HepG2 (cell line): ENCODE measurements around the gene SPRED2. TPM values are rescaled to one million over a fixed set of nuclear protein-coding genes. Genes with fewer than 3 reads are reported as not detected.

Experiments used
- ATF7-NPFF ChIP-seq: sonication (generic); formaldehyde crosslinking; IDR thresholded peaks from 2 replicates; pipeline ENCODE4 v1.8.1; 2023; ENCODE audit warnings: mild to moderate bottlenecking, low read depth, missing genetic modification reagents, moderate library complexity
- BATF2 ChIP-seq: sonication (generic); formaldehyde crosslinking; IDR thresholded peaks from 2 replicates; pipeline ENCODE4 v1.8.0; 2022; ENCODE audit warnings: mild to moderate bottlenecking, missing genetic modification reagents, moderate library complexity
- CAMTA2 ChIP-seq: sonication (generic); formaldehyde crosslinking; IDR thresholded peaks from 2 replicates; pipeline ENCODE4 v1.4.0; 2020; ENCODE audit warnings: mild to moderate bottlenecking, missing genetic modification reagents, borderline replicate concordance
- CENPX ChIP-seq: sonication (generic); formaldehyde crosslinking; IDR thresholded peaks from 2 replicates; pipeline ENCODE4 v1.9.0; 2021; ENCODE audit warnings: mild to moderate bottlenecking, missing genetic modification reagents, moderate library complexity
- ERF ChIP-seq: IDR thresholded peaks from 2 replicates; pipeline ENCODE4 v1.6.1; 2018; ENCODE audit warnings: missing biosample characterization, missing genetic modification reagents
- MBNL3 ChIP-seq: fragments of 250-450 bp; sonication (Bioruptor Pico); conservative IDR thresholded peaks from 2 replicates; pipeline ENCODE4 v1.8.0; 2022; ENCODE audit warnings: mild to moderate bottlenecking, inconsistent platforms
- REL ChIP-seq: sonication (generic); formaldehyde crosslinking; conservative IDR thresholded peaks from 2 replicates; pipeline ENCODE4 v1.8.0; 2022; ENCODE audit warnings: mild to moderate bottlenecking, missing genetic modification reagents, moderate library complexity
- SMARCE1 ChIP-seq: fragments of 450-650 bp; IDR thresholded peaks from 2 replicates; pipeline ENCODE4 v1.6.1; 2017; ENCODE audit warnings: borderline replicate concordance
- SNAI1 ChIP-seq: sonication (generic); formaldehyde crosslinking; IDR thresholded peaks from 2 replicates; pipeline ENCODE4 v1.5.0; 2020; ENCODE audit warnings: mild to moderate bottlenecking, missing genetic modification reagents, borderline replicate concordance
- STAG1 ChIP-seq: sonication (generic); formaldehyde crosslinking; IDR thresholded peaks from 2 replicates; pipeline ENCODE4 v1.4.0; 2020; ENCODE audit warnings: missing genetic modification reagents
- TBP ChIP-seq: sonication (generic); formaldehyde crosslinking; IDR thresholded peaks from 2 replicates; pipeline ENCODE4 v1.5.0; 2020; ENCODE audit warnings: missing genetic modification reagents
- TBX2 ChIP-seq: sonication (generic); formaldehyde crosslinking; IDR thresholded peaks from 2 replicates; pipeline ENCODE4 v1.5.0; 2020; ENCODE audit warnings: missing genetic modification reagents, mild to moderate bottlenecking, borderline replicate concordance
- U2AF1 ChIP-seq: fragments of 200-400 bp; formaldehyde crosslinking; optimal IDR thresholded peaks from 2 replicates; pipeline ENCODE3; 2017; ENCODE audit warnings: mild to moderate bottlenecking, low read depth, low read length
- ZEB1 ChIP-seq: IDR thresholded peaks from 2 replicates; pipeline ENCODE4 v1.6.1; 2012; ENCODE audit warnings: mild to moderate bottlenecking, low read depth, inconsistent platforms; ENCODE audit not compliant: insufficient replicate concordance
- ZFP82 ChIP-seq: sonication (generic); formaldehyde crosslinking; IDR thresholded peaks from 2 replicates; pipeline ENCODE4 v1.5.1; 2020; ENCODE audit warnings: mild to moderate bottlenecking, missing genetic modification reagents, borderline replicate concordance
- ZNF275 ChIP-seq: sonication (generic); formaldehyde crosslinking; IDR thresholded peaks from 2 replicates; pipeline ENCODE4 v1.8.0; 2022; ENCODE audit warnings: missing genetic modification reagents, mild to moderate bottlenecking, inconsistent platforms, borderline replicate concordance
- ZNF282 ChIP-seq: fragments of 450-650 bp; IDR thresholded peaks from 2 replicates; pipeline ENCODE4 v1.6.1; 2018; ENCODE audit not compliant: partially characterized antibody
- ZNF383 ChIP-seq: sonication (generic); formaldehyde crosslinking; IDR thresholded peaks from 2 replicates; pipeline ENCODE4 v1.4.0; 2020; ENCODE audit warnings: missing genetic modification reagents, mild to moderate bottlenecking, borderline replicate concordance
- ZNF430 ChIP-seq: sonication (generic); formaldehyde crosslinking; IDR thresholded peaks from 2 replicates; pipeline ENCODE4 v1.9.0; 2021; ENCODE audit warnings: mild to moderate bottlenecking, missing genetic modification reagents
- ZNF589 ChIP-seq: sonication (generic); formaldehyde crosslinking; conservative IDR thresholded peaks from 2 replicates; pipeline ENCODE4 v1.8.0; 2022; ENCODE audit warnings: mild to moderate bottlenecking, moderate library complexity, missing genetic modification reagents
- ZNF746 ChIP-seq: sonication (generic); formaldehyde crosslinking; IDR thresholded peaks from 2 replicates; pipeline ENCODE4 v1.8.0; 2022; ENCODE audit warnings: mild to moderate bottlenecking, missing genetic modification reagents
- ZNF761 ChIP-seq: sonication (generic); formaldehyde crosslinking; conservative IDR thresholded peaks from 2 replicates; pipeline ENCODE4 v1.4.0; 2020; ENCODE audit warnings: mild to moderate bottlenecking, missing genetic modification reagents
- polyA plus RNA-seq, 8 experiments: library from polyadenylated mRNA; depleted of rRNA in 3 of 8; stranded (reverse) in 7 of 8; unstranded in 1 of 8; fragments of >200 nt; fragmentation: Illumina TruSeq in 4 of 8; extraction: Trizol in 4 of 8; gene quantifications; 2 replicates each; pipeline versions ENCODE4 v1.2.1 to v1.2.3, GENCODE V29; 2011 to 2016; ENCODE audit warnings: low read depth in 4 of 8, missing spikeins in 1 of 8, mixed read lengths in 1 of 8; ENCODE audit not compliant: insufficient read depth in 1 of 8
- total RNA-seq, 5 experiments: library from RNA; depleted of rRNA; stranded (reverse); fragments of >200 nt; fragmentation: Illumina TruSeq; extraction: Trizol; gene quantifications; 2 replicates each; pipeline ENCODE4 v1.2.3, GENCODE V29; 2016; ENCODE audit warnings: low read depth in 1 of 5
- TF ChIP-seq, protein P1 (sequence below): sonication (generic); formaldehyde crosslinking; IDR thresholded peaks from 2 replicates; pipeline ENCODE4 v1.4.0; 2020; ENCODE audit warnings: missing genetic modification reagents
- TF ChIP-seq, protein P2 (sequence below): sonication (generic); formaldehyde crosslinking; IDR thresholded peaks from 2 replicates; pipeline ENCODE4 v1.5.1; 2020; ENCODE audit warnings: missing genetic modification reagents, mild to moderate bottlenecking, borderline replicate concordance

The SPRED2 gene
- total and polyA plus RNA-seq, 2 of the 13 experiments (the other 11 are each of a cell fraction or from before 2014, with no cell fraction given) = 13.0 to 37.0 TPM

DNA sequence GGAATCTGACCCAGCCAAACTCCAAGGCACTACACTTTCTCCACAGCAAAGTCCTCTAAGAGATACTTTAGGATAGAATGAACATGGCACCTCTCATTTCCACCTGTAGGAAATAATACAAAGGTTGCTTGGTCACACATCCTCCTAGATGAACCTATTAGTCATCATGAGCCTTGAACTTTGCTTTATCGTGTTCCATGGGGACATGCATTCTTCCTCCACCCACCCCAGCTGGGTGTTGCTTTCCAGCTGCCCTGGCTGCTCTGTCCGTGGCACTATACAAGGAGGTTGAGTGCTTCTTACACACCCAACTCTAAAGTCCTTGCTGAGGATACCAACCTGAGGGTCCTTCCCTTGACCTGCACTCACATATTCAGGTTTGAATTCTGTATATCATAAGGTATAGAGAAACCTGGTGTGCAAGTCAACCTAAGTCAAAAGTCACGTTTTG, 52.7 kb downstream of the SPRED2 start (continued):
- TF ChIP-seq, protein P1, sequence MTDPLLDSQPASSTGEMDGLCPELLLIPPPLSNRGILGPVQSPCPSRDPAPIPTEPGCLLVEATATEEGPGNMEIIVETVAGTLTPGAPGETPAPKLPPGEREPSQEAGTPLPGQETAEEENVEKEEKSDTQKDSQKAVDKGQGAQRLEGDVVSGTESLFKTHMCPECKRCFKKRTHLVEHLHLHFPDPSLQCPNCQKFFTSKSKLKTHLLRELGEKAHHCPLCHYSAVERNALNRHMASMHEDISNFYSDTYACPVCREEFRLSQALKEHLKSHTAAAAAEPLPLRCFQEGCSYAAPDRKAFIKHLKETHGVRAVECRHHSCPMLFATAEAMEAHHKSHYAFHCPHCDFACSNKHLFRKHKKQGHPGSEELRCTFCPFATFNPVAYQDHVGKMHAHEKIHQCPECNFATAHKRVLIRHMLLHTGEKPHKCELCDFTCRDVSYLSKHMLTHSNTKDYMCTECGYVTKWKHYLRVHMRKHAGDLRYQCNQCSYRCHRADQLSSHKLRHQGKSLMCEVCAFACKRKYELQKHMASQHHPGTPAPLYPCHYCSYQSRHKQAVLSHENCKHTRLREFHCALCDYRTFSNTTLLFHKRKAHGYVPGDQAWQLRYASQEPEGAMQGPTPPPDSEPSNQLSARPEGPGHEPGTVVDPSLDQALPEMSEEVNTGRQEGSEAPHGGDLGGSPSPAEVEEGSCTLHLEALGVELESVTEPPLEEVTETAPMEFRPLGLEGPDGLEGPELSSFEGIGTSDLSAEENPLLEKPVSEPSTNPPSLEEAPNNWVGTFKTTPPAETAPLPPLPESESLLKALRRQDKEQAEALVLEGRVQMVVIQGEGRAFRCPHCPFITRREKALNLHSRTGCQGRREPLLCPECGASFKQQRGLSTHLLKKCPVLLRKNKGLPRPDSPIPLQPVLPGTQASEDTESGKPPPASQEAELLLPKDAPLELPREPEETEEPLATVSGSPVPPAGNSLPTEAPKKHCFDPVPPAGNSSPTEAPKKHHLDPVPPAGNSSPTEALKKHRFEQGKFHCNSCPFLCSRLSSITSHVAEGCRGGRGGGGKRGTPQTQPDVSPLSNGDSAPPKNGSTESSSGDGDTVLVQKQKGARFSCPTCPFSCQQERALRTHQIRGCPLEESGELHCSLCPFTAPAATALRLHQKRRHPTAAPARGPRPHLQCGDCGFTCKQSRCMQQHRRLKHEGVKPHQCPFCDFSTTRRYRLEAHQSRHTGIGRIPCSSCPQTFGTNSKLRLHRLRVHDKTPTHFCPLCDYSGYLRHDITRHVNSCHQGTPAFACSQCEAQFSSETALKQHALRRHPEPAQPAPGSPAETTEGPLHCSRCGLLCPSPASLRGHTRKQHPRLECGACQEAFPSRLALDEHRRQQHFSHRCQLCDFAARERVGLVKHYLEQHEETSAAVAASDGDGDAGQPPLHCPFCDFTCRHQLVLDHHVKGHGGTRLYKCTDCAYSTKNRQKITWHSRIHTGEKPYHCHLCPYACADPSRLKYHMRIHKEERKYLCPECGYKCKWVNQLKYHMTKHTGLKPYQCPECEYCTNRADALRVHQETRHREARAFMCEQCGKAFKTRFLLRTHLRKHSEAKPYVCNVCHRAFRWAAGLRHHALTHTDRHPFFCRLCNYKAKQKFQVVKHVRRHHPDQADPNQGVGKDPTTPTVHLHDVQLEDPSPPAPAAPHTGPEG (CRISPR knock-in tag) = no peak
- TF ChIP-seq TBP (CRISPR knock-in tag) (no peak), ZNF430 (no peak), TBX2 (CRISPR knock-in tag) (no peak; the same call in 1 of the 2 replicates), ZFP82 (no peak), MBNL3 (CRISPR knock-in tag) (no peak), BATF2 (CRISPR knock-in tag) (no peak), ZNF275 (CRISPR knock-in tag) (no peak), STAG1 (CRISPR knock-in tag) (no peak), REL (no peak), ZNF282 (no peak), ZNF746 (no peak), ZNF589 (no peak), ZNF383 (CRISPR knock-in tag) (no peak), ZNF761 (CRISPR knock-in tag) (no peak), ATF7-NPFF (CRISPR knock-in tag) (no peak), SNAI1 (CRISPR knock-in tag) (no peak), ERF (CRISPR knock-in tag) (no peak), U2AF1 (no peak), CAMTA2 (no peak), ZEB1 (no peak), SMARCE1 (no peak), CENPX (CRISPR knock-in tag) (no peak)
- TF ChIP-seq, protein P2, sequence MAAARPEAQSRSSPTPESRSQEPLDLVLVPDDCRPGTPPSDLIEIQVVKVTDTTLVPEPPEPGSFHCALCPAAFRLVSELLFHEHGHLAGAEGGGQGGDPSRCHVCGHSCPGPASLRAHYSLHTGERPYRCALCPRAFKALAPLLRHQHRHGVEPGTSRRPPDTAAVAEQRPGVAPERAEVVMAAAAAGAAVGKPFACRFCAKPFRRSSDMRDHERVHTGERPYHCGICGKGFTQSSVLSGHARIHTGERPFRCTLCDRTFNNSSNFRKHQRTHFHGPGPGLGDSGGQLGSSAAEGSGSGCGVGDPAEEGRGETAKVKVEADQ (CRISPR knock-in tag) = no peak
